ENCODE results near the gene SCN8A.

SCN8A gene

GRCh38 chr12:51683763-51684357, 92.8 kb downstream of the SCN8A start:
- Histone ChIP-seq H3K36me3 (no peaks in the 10 kb centered on the region), H3K4me3 (no peak overlapping the region), H3K9me3 (no peaks in the 10 kb centered on the region), H3K4me1 (peaks cover 0 to 6% (median 0%) of the 10 kb centered on the region in 4 donors), H3K27ac (no peak overlapping the region), H3K27me3 (no peaks in the 10 kb centered on the region)
- intact Hi-C loops (cut with DNase I; ENCODE audit: low total_unique reads): no loop called here
- DNase-seq: no peak
- no peak for TF ChIP-seq CTCF (IDR thresholded peaks at IDR 0.05)

DNA sequence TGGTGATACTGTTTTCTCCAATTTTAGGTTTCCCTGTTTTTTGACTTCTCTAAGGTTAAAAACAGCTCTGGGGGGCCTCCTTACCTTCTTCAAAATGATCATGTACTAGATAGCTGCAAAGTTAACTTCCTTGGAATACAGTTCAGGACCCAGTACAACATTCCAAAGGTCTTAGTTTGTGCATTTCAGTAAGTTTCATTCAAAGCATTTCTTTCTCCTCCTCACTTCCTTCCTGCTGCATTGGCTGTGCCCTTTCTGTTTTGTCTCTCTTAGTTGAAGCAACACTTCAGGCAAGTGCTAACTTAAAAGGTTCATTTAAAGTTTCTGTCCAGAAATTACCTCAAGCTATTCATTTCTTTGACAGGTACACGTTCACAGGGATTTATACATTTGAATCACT, 95.7 kb downstream of the SCN8A start:
- Histone ChIP-seq H3K4me3 (no peak overlapping the region), H3K27ac (no peak overlapping the region), H3K36me3 (no peaks in the 10 kb centered on the region), H3K27me3 (no peaks in the 10 kb centered on the region), H3K4me1 (peaks cover 0 to 6% (median 0%) of the 10 kb centered on the region in 4 donors), H3K9me3 (no peaks in the 10 kb centered on the region)
- DNase-seq: no peak
- TF ChIP-seq CTCF (IDR thresholded peaks at IDR 0.05): no peak
- intact Hi-C loops (cut with DNase I; ENCODE audit: low total_unique reads): no loop called here

DNA sequence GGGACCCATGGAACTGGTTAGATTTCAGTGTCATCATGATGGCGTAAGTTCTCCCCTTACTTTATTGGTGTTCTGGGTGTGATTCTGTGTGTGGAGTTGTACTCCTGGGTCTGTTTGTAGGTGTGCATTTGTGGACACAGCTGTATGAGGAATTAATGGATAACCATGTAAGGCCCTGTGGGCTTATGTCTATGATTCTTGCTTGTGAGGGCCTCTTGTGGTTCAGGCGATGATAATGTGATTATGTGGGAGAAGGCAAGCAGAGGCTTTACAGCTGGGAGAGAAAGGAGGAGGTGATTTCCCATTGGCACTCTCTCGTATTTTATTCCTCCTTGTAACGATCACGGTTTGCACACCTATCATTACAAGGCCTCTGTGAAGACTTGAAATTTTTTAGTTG, 96.1 kb downstream of the SCN8A start:
- Histone ChIP-seq H3K4me3 (no peak overlapping the region), H3K27me3 (no peaks in the 10 kb centered on the region), H3K4me1 (peaks cover 0 to 6% (median 0%) of the 10 kb centered on the region in 4 donors), H3K9me3 (no peaks in the 10 kb centered on the region), H3K27ac (no peak overlapping the region), H3K36me3 (no peaks in the 10 kb centered on the region)
- DNase-seq: no peak
- intact Hi-C loops (cut with DNase I; ENCODE audit: low total_unique reads): no loop called here
- no peak for TF ChIP-seq CTCF (IDR thresholded peaks at IDR 0.05)

GRCh38 chr12:51687614-51688013, 96.6 kb downstream of the SCN8A start:
- H3K4me3 ChIP-seq: no peak overlapping the region
- H3K27me3 ChIP-seq: no peaks in the 10 kb centered on the region
- no peak overlapping the region for H3K27ac ChIP-seq
- no peak for DNase-seq
- no peaks in the 10 kb centered on the region for H3K36me3 ChIP-seq
- no peaks in the 10 kb centered on the region for H3K9me3 ChIP-seq
- intact Hi-C loops (cut with DNase I; ENCODE audit: low total_unique reads): no loop called here
- no peak for TF ChIP-seq CTCF (IDR thresholded peaks at IDR 0.05)
- peaks cover 0 to 6% (median 0%) of the 10 kb centered on the region in 4 donors for H3K4me1 ChIP-seq

DNA sequence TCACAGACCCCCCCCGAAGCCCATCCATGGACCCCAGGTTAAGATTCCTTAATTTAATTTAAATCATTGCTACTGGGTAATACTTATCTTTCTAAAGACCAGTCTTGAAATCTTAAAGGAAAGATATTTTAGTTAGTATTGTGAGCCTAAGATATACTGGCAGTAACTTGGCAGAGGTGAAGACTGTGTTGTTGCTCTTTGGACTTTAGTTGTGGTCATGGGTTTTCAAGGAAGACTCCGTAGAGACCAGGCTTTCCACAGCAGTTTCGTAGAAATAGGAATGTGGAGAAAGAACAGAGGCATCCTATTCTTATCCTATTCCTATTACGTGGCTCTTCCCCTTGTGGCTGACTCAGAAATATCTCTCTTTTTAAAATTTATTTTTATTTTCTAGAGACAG, 99.0 kb downstream of the SCN8A start:
- no peak overlapping the region for H3K27ac ChIP-seq
- H3K36me3 ChIP-seq: no peaks in the 10 kb centered on the region
- no peak for TF ChIP-seq CTCF (IDR thresholded peaks at IDR 0.05)
- H3K4me1 ChIP-seq: no peaks in the 10 kb centered on the region
- intact Hi-C loops (cut with DNase I; ENCODE audit: low total_unique reads): no loop called here
- H3K27me3 ChIP-seq: peaks cover 0 to under 1% of the 10 kb centered on the region in 2 donors
- H3K4me3 ChIP-seq: no peak overlapping the region
- DNase-seq: no peak
- H3K9me3 ChIP-seq: no peaks in the 10 kb centered on the region

DNA sequence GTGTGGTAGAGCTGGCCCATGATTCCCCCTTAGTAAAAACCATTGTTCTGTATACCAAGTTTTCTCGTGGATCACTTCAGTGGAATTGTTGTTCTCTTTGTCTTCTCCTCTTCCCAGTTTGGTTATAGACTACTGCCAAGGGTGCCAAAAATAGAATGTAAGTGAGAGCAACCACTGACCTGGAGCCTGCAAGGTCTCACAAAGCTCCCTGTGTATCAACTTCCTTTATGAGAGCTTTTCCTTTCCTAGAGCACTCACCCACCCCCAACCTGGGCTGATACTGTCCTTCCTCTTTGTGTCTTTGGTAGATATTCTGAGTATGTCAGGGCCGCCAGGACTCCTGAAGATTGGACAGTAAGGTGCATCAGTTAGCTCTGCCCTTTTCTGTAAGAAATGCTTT, 101.0 kb downstream of the SCN8A start:
- no peaks in the 10 kb centered on the region for H3K4me1 ChIP-seq
- no peak overlapping the region for H3K27ac ChIP-seq
- DNase-seq: no peak
- no peaks in the 10 kb centered on the region for H3K9me3 ChIP-seq
- H3K36me3 ChIP-seq: no peaks in the 10 kb centered on the region
- no peak overlapping the region for H3K4me3 ChIP-seq
- H3K27me3 ChIP-seq: peaks cover 0 to 4% of the 10 kb centered on the region in 2 donors
- no peak for TF ChIP-seq CTCF (IDR thresholded peaks at IDR 0.05)
- intact Hi-C loops (cut with DNase I; ENCODE audit: low total_unique reads): no loop called here
